ENCODE data around the gene GSK3B.

GRCh38 chr3:120114981-120115380 lies 20.7 kb upstream of the GSK3B start:
- TF ChIP-seq EZH2phosphoT487 (IDR thresholded peaks at IDR 0.05; ENCODE audit: insufficient read depth, low read depth) (no peak), EZH2 (IDR thresholded peaks at IDR 0.05; ENCODE audit: insufficient read depth, poor library complexity, severe bottlenecking) (no peak)
